ENCODE data around the gene SELENON. TPM values are rescaled to one million over a fixed set of nuclear protein-coding genes. Genes with fewer than 3 reads are reported as not detected.
A peak's percentile ranks its signal among the peaks of the same experiment; 100 is the strongest.

The SELENON gene
- polyA plus RNA-seq, 4 donors: 84.6 to 92.8 (median 88.8) TPM

DNA sequence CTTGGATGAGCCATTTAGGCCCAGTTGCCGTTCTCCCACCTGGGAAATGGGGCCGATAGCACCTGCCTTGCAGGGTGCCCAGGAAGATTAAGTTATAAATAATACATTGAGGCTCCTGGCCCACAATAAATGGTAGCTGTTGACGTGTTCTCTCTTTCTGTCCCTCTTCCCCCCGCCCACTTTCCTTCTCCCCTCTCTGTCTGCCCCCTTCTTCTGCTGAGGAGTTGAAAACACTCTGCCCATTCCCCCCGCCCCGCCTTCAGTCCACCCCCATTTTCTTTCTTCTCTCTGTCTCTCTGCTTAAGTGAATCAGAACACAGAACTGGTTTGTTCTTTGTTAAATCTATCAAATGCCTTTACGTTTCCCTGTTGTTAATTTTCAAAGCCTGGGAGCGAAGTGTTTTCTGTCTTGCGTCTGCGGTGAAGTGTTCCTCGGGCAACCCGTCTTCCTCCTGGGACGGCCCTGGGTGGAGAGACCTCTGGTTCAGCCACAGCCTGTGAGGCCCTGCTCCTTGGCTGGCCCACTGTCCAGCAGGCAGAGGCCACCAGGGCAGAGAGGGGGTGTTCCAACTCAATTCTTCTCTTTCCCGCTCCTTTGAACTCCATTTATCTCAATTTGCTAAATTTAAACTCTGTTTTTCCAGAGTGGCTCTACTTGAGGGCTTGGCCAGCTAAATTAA lies 29.3 kb upstream of the SELENON start:
- DNase-seq (ENCODE audit: low read depth in 4 of 4, low spot score in 3 of 4): no peak

DNA sequence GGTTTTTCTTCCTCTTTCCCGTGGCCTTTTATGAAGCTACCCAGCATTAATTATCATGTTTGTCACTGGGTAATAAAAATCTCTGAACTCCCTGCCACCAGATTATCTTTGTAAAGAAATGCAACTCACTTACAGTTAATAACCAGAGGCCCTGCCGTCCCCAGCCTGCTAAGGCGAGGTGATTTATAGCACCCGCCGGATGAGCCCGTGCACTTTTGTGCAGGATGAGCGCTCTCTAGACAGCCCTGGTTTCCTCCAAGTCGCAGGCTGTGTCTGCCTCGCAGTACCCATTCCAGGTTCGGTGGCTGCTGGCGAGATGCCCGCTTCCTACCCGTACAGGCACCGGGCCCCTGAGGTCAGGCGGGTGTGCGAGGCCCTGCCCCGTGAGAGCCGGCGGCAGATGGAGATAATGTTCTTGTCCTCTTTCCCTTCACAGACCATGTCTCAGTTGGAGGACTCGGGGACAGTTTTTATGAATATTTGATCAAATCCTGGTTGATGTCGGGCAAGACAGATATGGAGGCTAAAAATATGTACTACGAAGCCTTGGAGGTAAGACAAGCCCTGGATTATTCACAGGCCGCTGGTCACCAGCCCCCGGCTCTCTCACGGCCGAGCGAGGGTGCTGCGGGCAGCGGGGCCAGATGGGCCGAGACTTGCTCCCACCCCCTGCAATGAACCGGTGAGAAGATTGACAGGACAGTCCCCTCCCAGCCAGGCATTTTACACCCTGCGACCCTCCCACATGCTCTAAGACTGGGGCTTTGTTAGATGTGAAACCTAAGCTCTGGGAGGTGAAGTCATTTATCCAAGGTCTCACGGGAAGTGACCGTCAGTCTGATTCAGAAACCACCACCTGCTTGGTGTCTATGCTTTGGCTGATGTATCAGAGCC lies 28.5 kb upstream of the SELENON start:
- DNase-seq (ENCODE audit: low read depth in 4 of 4, low spot score in 3 of 4): peak; percentile 55 to 82 (median 76)

DNA sequence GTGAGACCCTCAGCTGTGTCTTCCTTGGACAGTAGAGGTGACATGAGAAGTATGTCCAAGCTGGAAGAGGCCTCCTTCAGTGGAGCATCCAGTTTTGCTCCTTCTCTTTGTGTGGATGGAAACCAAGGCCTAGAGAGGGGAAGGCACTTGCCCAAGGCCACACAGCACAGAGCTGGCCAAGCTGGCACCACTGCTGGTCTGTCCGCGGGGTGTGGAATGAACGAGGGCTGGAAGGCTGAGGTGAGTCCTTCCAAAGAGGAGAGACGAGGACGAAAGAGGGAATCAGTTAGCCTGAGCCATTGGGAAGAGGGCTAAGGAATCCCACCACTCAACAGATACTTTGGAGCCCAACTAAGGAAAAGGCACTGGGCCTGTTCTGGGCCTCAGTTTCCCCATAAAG lies 27.8 kb upstream of the SELENON start:
- no peak for DNase-seq (ENCODE audit: low read depth in 4 of 4, low spot score in 3 of 4)

DNA sequence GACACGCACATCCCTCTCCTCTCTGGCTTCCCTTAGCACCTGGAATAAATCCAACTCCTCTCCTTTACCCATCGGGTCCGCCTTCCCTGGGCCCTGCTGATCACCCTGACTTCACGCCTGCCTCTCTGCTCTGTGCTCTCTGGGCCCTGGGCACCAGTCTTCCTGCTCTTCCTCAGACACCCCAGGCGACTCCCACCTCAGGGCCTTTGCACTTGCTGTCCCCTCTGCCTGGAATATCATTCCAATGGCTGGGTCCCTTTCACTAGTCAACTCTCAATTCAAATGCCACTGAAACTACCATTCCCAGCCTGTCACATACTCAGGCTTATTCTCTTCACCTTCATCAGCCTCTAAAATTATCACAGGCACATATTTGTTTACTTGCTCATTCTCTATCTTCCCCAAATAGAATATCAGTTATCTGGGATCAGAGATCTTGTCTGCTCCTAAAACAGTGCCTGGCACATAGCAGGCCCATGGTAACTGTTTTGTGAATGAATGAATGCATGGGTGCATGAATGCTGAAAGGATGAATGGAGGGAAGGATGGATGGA lies 27.2 kb upstream of the SELENON start:
- DNase-seq (ENCODE audit: low read depth in 4 of 4, low spot score in 3 of 4): no peak

DNA sequence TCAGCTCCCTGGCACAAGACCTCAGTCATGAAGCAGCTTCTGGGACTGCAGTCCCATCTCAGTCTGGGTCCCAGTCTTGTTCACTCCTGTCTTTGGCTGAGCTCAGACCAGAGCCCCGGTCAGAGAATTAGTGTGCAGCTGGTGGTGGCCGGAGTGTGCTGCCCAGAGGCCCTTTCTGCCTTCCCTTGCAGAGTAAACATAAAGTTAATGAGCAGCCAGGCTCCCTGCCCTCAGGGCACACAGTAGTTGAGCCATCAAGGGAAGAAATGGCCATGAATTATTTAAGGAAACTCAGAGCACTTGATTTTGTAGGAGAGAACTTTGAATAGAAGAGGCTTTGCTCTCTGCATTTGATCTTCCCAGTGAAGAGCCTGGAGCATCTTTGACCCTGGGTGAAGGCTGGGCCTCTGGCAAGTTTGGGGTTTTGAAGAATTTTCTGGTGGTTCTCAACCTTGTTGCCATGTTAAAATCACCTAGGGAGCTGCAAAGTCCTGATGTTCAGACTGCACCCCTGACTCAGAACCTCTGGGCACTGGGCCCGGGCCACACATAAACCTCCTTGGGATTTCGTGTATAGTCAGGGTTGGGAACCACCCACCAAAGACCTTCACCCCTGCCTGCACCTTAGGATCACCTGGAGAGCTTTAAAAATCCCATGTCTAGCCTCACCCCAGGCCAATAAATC lies 26.4 kb upstream of the SELENON start:
- peak; percentile 45 to 77 (median 62) for DNase-seq (ENCODE audit: low read depth in 4 of 4, low spot score in 3 of 4)

DNA sequence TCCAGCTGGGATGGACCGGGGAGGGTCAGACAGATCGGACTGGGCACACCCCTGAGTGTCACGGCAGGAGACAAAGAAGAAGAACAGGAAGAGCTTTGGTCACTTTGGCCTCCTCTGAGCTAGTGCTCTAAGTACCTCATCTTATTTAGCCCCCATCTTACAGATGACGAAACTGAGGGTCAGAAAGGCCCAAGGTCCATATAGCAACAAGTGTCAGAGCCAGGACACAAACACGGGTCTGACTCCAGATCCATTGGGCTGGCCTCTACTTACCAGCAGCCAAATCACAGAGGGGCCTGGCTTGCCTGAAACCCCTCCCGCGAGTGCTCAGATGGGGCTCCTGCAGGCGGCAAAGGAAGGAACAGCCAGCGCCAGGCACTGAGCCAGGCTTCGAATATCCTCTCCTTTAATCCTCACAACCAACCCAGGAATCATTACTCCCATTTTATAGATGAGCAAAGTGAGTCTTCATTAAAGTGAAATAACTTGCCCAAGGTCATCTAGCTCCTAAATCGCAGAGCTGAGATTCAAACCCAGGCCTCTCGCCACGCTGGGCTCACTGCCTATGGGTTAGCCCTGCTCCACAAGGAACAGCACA lies 25.7 kb upstream of the SELENON start:
- no peak for DNase-seq (ENCODE audit: low read depth in 4 of 4, low spot score in 3 of 4)

DNA sequence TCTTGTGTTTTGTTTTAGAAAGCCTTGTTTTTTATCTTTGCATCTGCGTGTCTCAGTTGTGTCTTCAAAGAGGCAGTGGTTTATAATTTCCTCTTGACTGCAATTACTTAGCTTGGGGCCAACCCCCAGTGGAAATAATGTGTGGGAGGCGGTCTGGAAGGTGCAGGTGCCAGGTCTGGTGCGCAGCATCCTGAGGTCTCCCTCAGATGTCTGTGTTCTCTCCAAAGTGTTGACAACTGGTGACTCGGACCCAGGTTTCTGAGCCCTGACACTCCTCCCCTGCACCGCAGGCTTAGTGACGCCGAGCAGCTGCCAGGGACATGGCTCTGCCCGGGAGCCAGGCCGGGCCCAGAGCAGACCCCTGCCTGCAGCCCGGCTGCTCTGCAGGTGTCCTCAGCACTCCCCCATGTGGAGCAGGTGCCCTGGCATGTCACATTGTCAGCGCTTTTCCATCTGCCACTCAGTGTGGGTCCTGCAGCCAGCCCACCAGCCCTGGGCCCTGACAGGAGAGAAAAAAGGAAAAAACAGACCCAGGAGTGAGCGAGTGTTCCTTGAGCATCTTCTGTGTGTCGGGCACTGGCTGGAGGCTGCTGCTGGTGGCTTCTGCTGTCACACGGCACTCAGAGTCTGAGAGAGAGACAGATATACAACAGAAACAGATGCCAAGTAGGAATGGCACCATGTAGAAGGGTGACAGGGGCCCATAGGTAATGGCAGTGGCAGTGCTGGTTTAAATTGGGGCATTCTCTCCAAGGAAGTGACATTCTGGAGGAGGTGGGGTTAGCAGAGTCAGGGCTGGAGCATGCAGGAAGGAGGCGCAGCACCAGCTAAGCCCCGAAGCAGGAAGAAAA lies 24.8 kb upstream of the SELENON start:
- no peak for DNase-seq (ENCODE audit: low read depth in 4 of 4, low spot score in 3 of 4)

DNA sequence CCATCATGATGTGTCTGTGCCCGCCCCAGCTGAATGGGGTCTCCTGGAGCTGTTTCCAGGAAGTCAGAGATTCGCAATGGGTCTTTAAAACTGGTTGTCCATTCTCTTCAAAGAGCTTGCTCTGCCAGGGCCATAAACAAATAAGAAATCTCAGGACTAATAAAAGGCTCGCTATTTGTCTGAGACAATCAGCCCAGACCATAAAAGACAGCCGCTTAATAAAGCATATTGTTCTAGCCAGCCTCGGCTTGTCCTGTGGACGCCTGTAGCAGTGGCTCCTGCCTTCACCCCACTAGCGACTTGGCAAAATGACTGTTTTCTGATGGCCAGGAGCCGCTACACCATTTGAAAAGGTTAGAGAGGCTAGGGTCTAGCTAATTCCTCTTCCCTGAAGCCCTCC lies 20.6 kb upstream of the SELENON start:
- no peak for DNase-seq (ENCODE audit: low read depth in 4 of 4, low spot score in 3 of 4)

DNA sequence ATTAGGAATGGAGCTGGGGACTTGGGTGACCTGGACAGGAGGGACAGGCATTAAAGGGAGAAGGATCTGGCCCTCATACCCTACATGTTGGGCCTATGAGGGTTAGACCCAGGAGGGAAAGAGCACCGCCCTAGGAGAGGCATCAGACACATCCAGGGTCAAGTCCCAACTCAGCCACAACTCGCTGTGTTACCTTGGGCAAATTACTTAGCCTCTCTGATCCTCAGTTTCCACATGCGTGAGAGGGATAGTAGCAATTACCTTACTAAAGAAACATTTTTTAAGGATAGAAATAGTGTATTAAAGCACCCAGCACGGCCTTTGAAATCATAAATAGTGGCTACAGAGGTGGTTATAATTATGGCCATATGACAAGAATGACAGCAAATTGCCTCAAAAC lies 20.1 kb upstream of the SELENON start:
- DNase-seq (ENCODE audit: low read depth in 4 of 4, low spot score in 3 of 4): no peak

DNA sequence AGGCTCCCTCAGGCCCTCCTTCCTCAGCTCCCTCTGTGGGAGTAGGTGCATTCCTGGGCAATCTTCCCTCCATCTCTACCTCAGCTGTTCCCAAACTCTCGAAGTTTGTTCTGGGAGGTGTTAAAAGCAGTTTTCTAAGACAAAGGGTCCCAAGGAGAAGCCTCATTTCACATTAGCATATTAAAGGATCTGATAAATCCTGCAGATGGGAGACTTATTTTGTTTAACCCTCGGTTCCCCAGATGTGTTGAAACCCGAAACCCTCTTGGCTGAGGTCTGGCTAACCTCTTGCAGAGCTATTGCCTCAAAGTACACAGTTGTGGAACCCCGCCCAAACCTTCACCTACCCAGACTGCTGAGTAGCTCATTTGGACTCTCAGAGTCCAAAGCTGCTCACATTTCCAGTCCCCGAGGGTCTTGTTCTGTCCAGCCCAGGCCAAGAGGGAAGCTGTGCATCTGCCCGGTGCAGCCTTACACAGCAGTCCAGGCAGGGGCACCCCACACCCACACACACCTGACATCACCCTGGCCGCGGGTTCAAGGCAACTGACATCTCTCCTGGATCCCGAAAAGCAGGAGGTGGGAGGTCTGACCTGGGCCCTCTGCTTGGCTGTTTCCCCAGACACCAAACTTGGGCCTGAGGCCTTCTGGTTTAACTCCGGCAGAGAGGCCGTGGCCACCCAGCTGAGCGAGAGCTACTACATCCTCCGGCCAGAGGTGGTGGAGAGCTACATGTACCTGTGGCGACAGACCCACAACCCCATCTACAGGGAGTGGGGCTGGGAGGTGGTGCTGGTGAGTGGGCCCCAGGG lies 19.5 kb upstream of the SELENON start:
- no peak for DNase-seq (ENCODE audit: low read depth in 4 of 4, low spot score in 3 of 4)

DNA sequence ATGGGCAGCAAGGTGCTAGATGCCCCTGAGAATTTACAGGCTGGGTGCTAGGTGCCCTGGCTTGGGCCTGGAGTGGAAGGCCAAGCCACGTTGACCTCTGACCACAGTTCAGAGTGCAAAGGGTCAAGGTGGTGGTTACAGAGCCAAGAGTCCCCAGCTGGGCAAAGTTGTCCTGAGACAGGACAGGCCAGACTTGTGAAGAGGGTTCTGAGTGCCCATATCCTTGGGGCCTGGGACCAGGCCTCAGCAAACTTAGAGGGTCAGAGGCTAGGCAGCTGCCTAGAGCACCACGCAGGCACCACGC lies 18.9 kb upstream of the SELENON start:
- no peak for DNase-seq (ENCODE audit: low read depth in 4 of 4, low spot score in 3 of 4)

DNA sequence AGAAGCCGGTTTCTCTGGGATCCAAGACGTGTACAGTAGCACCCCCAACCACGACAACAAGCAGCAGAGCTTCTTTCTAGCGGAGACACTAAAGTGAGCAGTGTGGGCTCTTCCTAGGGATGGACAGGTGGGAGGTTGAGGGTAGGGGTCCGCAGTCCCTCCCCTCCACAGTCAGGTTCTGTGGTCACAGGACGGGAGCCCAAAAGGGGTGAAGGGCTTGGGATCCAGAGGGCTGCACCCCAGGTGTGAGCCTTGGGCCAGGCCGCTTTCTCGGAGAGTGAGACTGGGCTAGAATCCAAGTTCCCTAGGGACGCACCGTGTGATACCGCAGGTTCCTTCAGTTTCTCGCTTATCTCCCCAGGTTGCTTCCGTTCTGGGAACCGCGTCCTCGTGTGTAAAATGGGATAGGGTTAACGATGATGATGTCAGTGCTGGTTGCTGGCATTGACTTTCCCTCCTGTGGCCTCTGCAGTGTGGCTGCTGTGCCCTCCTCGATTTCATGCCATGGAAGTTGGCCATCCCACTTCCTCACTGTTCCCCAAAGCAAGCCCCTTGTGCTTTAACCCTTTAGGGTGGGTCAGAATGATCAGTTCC lies 17.3 kb upstream of the SELENON start:
- no peak for DNase-seq (ENCODE audit: low read depth in 4 of 4, low spot score in 3 of 4)

DNA sequence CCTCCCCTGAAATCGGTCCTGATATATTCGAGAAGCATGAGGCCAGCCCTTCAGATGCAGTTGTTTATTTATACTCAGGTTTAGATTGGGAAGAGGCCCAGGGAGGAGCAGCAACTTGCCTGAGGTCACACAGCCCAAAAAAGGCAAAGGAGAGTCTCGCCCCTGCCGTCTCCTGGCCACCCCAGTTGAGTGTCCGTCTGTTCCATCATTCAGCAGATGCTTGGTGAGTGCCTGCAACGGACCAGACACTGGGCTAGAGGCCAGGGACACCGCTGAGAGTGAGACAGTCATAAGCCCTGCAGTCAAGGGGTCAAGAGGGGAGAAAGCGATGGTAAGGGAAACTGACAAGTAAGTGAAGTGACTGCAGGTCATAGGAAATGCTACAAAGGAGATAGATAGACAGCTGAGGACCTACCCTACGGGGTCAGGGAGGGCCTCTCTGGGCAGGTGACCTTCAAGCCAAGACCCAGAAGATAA lies 15.4 kb upstream of the SELENON start:
- DNase-seq (ENCODE audit: low read depth in 4 of 4, low spot score in 3 of 4): no peak

DNA sequence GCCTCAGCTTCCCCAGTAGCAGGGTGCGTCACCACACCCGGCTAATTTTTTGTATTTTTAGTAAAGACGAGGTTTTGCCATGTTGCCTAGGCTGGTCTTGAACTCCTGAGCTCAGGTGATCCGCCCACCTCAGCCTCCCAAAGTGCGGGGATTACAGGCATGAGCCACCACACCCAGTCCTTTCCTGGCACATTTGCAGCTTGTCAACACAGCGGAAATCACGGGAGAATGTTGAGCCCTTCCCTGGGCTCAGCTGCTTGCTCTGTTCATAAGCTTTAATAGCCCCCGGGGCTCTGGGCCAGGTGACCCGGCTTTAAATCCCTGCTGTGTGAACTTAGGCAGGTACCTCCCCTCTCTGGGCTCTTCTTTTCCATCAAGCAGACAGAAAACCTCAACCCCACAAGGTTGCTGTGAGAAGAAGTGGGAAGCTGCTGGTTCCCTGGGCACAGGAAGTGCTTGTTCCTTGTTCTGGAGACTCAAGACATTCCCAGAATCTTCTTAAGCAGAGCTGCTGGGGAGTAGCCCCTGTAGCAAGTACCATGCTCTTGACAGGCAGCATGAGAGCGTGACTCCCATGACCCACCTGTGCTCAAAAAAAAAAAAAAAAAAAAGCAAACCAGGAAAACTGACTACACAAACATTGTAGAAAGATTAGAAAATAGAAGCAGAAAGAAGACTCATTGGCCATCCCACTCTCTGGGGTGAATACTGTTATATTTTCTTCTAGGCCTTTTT lies 14.5 kb upstream of the SELENON start:
- DNase-seq (ENCODE audit: low read depth in 4 of 4, low spot score in 3 of 4): no peak

DNA sequence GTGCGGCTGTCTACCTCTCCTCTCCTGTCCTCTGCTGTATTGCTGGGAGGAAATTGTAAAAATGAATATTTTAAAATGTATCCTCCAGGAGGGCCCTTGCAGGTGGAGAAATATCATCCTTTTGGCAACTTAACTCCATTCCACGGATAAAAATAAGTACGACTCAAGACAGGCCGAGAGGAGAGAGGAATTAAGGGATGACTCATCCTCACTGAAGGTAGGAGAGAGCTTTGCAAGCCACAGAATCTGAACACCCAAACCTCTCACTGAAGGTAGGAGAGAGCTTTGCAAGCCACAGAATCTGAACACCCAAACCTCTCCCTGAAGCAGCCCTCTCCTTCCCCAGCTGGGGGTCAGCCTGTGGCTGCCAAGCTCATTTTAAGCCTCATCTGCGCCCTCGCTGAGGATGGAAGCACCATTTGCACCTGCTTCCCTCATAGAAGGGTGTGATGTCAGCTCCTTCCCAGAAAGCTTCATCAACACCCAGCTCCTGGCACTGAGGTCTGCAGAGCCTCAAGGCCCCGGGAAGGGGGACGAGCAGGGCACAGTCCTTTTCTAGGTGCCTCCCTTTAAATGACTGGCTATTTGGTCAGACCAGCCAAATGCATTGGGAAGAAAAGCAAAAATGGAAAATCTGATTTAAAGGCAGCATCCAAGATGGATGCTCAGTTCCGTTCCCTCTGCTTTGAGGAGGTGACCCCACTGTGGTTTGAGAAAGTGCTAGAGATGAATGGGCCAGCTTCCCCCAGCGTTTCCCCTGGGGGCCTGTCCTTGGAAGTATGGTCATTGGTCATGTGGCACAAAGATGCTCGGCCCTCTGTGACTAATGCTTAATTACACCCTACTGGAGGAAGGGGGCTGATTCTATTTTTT lies 12.9 kb upstream of the SELENON start:
- DNase-seq (ENCODE audit: low read depth in 4 of 4, low spot score in 3 of 4): no peak

DNA sequence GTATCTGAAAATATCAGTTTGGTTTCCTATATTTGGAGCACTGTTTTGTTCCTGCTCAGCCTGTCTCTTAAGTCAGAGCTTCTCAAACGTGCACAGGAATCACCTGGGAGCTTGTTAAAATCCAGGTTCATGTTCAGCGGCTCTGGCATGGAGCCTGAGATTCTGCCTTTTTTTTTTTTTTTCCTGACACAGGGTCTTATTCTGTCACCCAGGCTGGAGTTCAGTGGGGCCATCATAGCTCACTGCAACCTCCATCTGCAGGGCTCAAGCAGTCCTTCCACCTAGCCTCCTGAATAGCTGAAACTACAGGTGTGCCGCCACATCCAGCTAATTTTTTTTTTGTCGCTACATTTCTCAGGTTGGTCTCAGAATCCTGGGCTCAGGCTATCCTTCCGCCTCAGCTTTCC lies 12.2 kb upstream of the SELENON start:
- DNase-seq (ENCODE audit: low read depth in 4 of 4, low spot score in 3 of 4): no peak

DNA sequence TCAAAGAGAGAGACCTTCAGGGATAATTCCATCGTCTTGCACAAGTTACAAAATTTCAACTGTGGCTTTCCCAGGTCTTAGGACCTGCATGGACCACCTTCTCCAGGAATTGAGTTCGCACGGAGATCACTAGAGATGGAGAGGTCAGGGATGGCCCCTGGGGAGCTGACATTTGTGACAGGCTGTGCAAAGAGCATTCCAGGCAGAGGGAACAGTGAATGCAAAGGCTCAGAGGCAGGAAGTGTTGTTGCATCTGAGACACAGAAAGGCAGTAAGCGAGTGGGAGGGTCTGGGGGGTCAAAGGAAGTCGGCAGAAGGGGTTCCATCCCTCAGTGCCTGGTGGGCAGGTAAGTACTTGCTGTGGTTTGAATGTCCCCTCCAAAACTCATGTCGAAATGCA lies 9.5 kb upstream of the SELENON start:
- DNase-seq (ENCODE audit: low read depth in 4 of 4, low spot score in 3 of 4): no peak
